HUES64 (cell line): ENCODE measurements around the gene LAMA3.

Experiments used
- H3K27ac ChIP-seq: 2 replicates; pipeline ENCODE4 v1.7.0; 2013; ENCODE audit warnings: low read depth, low read length, inconsistent platforms
- H3K27me3 ChIP-seq: 2 replicates; pipeline ENCODE4 v1.6.1; 2013; ENCODE audit warnings: mild to moderate bottlenecking, low read length; ENCODE audit not compliant: insufficient read depth
- H3K36me3 ChIP-seq: 2 replicates; pipeline ENCODE4 v1.6.1; 2013; ENCODE audit warnings: mild to moderate bottlenecking, low read length; ENCODE audit not compliant: insufficient read depth
- H3K4me1 ChIP-seq: 2 replicates; pipeline ENCODE4 v1.6.1; 2013; ENCODE audit warnings: mild to moderate bottlenecking, low read length, moderate library complexity; ENCODE audit not compliant: insufficient read depth
- H3K4me3 ChIP-seq: 2 replicates; pipeline ENCODE4 v1.5.1; 2013; ENCODE audit warnings: mild to moderate bottlenecking, low read length, moderate library complexity
- H3K9ac ChIP-seq: 2 replicates; pipeline ENCODE4 v1.6.1; 2013; ENCODE audit warnings: mild to moderate bottlenecking, low read depth, low read length
- H3K9me3 ChIP-seq: 2 replicates; pipeline ENCODE4 v1.6.1; 2013; ENCODE audit warnings: low read depth, low read length; ENCODE audit not compliant: insufficient read depth
- WGBS: fragments of 150-250, 120-280 bp; methylation state at CpG from one replicate; pipeline ENCODE4 v1.1.7; 2013; ENCODE audit warnings: missing lambda C conversion rate; 5-methylcytosine and 5-hydroxymethylcytosine counted together

LAMA3 gene

GRCh38 chr18:23935804-23936203 is 246.6 kb downstream of the LAMA3 start:
- Histone ChIP-seq H3K36me3 (no peaks in the 10 kb centered on the region), H3K27ac (no peak overlapping the region)
- WGBS: 85% methylated on average over 2 of the region's 2 CpGs

GRCh38 chr18:23936381-23936958 is 247.2 kb downstream of the LAMA3 start:
- H3K27me3 ChIP-seq: no peaks in the 10 kb centered on the region
- no peak overlapping the region for H3K4me3 ChIP-seq
- H3K4me1 ChIP-seq: no peaks in the 10 kb centered on the region
- no peak overlapping the region for H3K27ac ChIP-seq
- H3K9ac ChIP-seq: no peak overlapping the region
- no peaks in the 10 kb centered on the region for H3K36me3 ChIP-seq
- 94% methylated on average over 6 of the region's 6 CpGs for WGBS
- H3K9me3 ChIP-seq: no peaks in the 10 kb centered on the region

More at GRCh38 chr18:23935804-23936203, 246.6 kb downstream of the LAMA3 start:
- Histone ChIP-seq H3K27me3 (no peaks in the 10 kb centered on the region), H3K9ac (no peak overlapping the region), H3K4me1 (no peaks in the 10 kb centered on the region), H3K4me3 (no peak overlapping the region), H3K9me3 (no peaks in the 10 kb centered on the region)

- H3K27me3 ChIP-seq: no peaks in the 10 kb centered on the region
- 94% methylated on average over 11 of the region's 11 CpGs for WGBS
- H3K27ac ChIP-seq: no peak overlapping the region
- H3K36me3 ChIP-seq: no peaks in the 10 kb centered on the region
- no peak overlapping the region for H3K9ac ChIP-seq
- no peaks in the 10 kb centered on the region for H3K9me3 ChIP-seq
- no peak overlapping the region for H3K4me3 ChIP-seq
- H3K4me1 ChIP-seq: peaks cover 5% of the 10 kb centered on the region; the same call in 1 of the 2 replicates
Measured at GRCh38 chr18:23938043-23938756, 248.9 kb downstream of the LAMA3 start.

GRCh38 chr18:23938901-23939341 is 249.7 kb downstream of the LAMA3 start:
- Histone ChIP-seq H3K27ac (no peak overlapping the region), H3K27me3 (no peaks in the 10 kb centered on the region), H3K4me3 (no peak overlapping the region), H3K4me1 (peaks cover 6% of the 10 kb centered on the region; the same call in 1 of the 2 replicates), H3K9me3 (no peaks in the 10 kb centered on the region), H3K36me3 (no peaks in the 10 kb centered on the region), H3K9ac (no peak overlapping the region)
- WGBS: 93% methylated on average over 5 of the region's 5 CpGs

DNA sequence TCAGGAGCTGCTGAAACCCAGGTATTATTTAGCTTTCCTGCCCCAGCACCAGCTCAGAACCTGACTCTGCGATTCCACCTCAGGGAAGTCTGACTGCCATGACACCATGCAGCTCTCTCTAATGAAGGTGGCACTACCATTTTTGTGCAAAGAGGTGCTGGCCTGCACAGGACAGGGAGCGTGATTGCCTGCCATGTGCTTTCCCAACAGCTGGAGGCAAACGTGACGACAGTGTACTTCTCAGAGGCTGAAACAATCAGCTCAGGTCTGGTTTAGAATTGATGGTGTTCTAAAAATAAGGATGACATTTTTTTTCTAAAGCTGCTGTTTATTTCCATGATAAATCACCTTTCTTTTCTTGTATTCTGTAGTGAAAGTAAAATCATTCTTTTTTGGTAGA is 250.1 kb downstream of the LAMA3 start:
- 92% methylated on average over 4 of the region's 4 CpGs for WGBS
- no peaks in the 10 kb centered on the region for H3K36me3 ChIP-seq
- H3K9me3 ChIP-seq: no peaks in the 10 kb centered on the region
- H3K9ac ChIP-seq: no peak overlapping the region
- peaks cover 6% of the 10 kb centered on the region; the same call in 1 of the 2 replicates for H3K4me1 ChIP-seq
- H3K27ac ChIP-seq: no peak overlapping the region
- no peaks in the 10 kb centered on the region for H3K27me3 ChIP-seq
- no peak overlapping the region for H3K4me3 ChIP-seq

- Histone ChIP-seq H3K27me3 (no peaks in the 10 kb centered on the region), H3K36me3 (no peaks in the 10 kb centered on the region)
- 93% methylated on average over 7 of the region's 7 CpGs for WGBS
Measured at GRCh38 chr18:23939896-23940295, 250.6 kb downstream of the LAMA3 start.

DNA sequence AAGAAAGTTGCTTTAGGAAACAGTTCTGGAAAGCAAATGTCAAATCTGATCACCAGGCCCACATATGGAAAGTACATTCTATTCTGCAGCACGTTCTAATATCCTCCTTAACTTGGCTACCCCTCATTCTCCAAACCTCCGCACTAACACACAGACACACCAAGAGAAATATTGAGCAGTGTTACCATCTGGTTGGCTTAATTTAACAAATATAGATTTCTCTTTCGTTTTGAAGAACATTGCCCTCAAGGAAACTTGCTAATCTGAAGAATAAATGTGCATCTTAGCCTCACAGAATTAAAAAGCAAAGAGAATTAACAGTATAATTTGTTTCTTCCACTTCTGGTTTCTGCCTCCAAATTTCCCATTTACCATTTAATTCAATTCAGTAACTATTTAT is 252.5 kb downstream of the LAMA3 start:
- no peaks in the 10 kb centered on the region for H3K36me3 ChIP-seq
- no peak overlapping the region for H3K9ac ChIP-seq
- no peaks in the 10 kb centered on the region for H3K9me3 ChIP-seq
- WGBS: 95% methylated on average over 3 of the region's 3 CpGs
- no peak overlapping the region for H3K4me3 ChIP-seq
- H3K27me3 ChIP-seq: no peaks in the 10 kb centered on the region
- no peak overlapping the region for H3K27ac ChIP-seq
- peaks cover 6% of the 10 kb centered on the region; the same call in 1 of the 2 replicates for H3K4me1 ChIP-seq

More at GRCh38 chr18:23939896-23940295, 250.6 kb downstream of the LAMA3 start:
- Histone ChIP-seq H3K9me3 (no peaks in the 10 kb centered on the region), H3K27ac (no peak overlapping the region), H3K4me1 (peaks cover 6% of the 10 kb centered on the region; the same call in 1 of the 2 replicates), H3K4me3 (no peak overlapping the region), H3K9ac (no peak overlapping the region)

DNA sequence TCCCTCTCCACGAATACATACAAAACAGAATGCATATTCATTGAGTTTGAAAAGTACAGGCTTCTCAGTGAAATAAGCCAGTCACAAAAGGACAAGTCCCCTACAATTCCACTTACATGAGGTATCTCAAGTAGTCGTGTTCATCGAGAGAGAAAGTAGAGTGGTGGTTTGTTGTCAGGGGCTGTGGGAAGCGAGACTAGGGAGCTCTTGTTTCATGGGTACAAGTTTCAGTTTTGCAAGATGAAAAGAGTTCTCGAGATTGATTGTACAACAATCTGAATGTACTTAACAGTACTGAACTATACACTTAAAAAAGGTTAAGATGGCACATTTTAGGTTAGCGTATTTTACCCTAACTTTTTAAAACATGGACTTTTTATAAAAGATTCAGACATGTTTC is 253.9 kb downstream of the LAMA3 start:
- WGBS: 90% methylated on average over 6 of the region's 6 CpGs
- no peak overlapping the region for H3K9ac ChIP-seq
- no peaks in the 10 kb centered on the region for H3K36me3 ChIP-seq
- no peak overlapping the region for H3K4me3 ChIP-seq
- H3K4me1 ChIP-seq: peaks cover 6% of the 10 kb centered on the region; the same call in 1 of the 2 replicates
- H3K27ac ChIP-seq: no peak overlapping the region
- H3K9me3 ChIP-seq: no peaks in the 10 kb centered on the region
- no peaks in the 10 kb centered on the region for H3K27me3 ChIP-seq

GRCh38 chr18:23943903-23944624 is 254.8 kb downstream of the LAMA3 start:
- Histone ChIP-seq H3K27ac (no peak overlapping the region), H3K27me3 (no peaks in the 10 kb centered on the region)
- WGBS: 93% methylated on average over 7 of the region's 7 CpGs

GRCh38 chr18:23945416-23946079 is 256.3 kb downstream of the LAMA3 start:
- H3K27ac ChIP-seq: no peak overlapping the region

More at GRCh38 chr18:23943903-23944624, 254.8 kb downstream of the LAMA3 start:
- Histone ChIP-seq H3K4me3 (no peak overlapping the region), H3K36me3 (no peaks in the 10 kb centered on the region), H3K9me3 (no peaks in the 10 kb centered on the region), H3K4me1 (peaks cover 9% of the 10 kb centered on the region), H3K9ac (no peak overlapping the region)

More at GRCh38 chr18:23945416-23946079, 256.3 kb downstream of the LAMA3 start:
- no peaks in the 10 kb centered on the region for H3K9me3 ChIP-seq
- WGBS: 85% methylated on average over 7 of the region's 7 CpGs
- no peaks in the 10 kb centered on the region for H3K27me3 ChIP-seq
- H3K9ac ChIP-seq: no peak overlapping the region
- peaks cover 23% of the 10 kb centered on the region for H3K4me1 ChIP-seq
- no peak overlapping the region for H3K4me3 ChIP-seq
- no peaks in the 10 kb centered on the region for H3K36me3 ChIP-seq
